Subcutaneous abdominal adipose tissue (tissue), 5 donors: ENCODE results near the gene LRRC4C.

Experiments
- H3K27ac ChIP-seq: one replicate; pipeline ENCODE4 v1.7.0; 2013; ENCODE audit warnings: low read depth, mild to moderate bottlenecking, inconsistent platforms, low read length, moderate library complexity
- H3K27me3 ChIP-seq, 5 donors: one replicate each; pipeline ENCODE4 v1.7.0; 2013; ENCODE audit warnings: low read length in 5 of 5, inconsistent platforms in 1 of 5; ENCODE audit not compliant: control insufficient read depth in 5 of 5, insufficient read depth in 4 of 5
- H3K36me3 ChIP-seq, 5 donors: one replicate each; pipeline ENCODE4 v1.7.0; 2013; ENCODE audit warnings: low read length in 5 of 5; ENCODE audit not compliant: control insufficient read depth in 5 of 5, insufficient read depth in 5 of 5
- H3K4me1 ChIP-seq, 5 donors: one replicate each; pipeline ENCODE4 v1.7.0; 2013; ENCODE audit warnings: low read length in 5 of 5, mild to moderate bottlenecking in 3 of 5, moderate library complexity in 1 of 5; ENCODE audit not compliant: control insufficient read depth in 5 of 5, insufficient read depth in 5 of 5
- H3K4me3 ChIP-seq, 5 donors: one replicate each; pipeline ENCODE4 v1.7.0; 2013; ENCODE audit warnings: low read length in 5 of 5, low read depth in 1 of 5
- H3K9ac ChIP-seq, 5 donors: one replicate each; pipeline ENCODE4 v1.7.0; 2013; ENCODE audit warnings: low read length in 5 of 5, mild to moderate bottlenecking in 4 of 5, moderate library complexity in 3 of 5
- H3K9me3 ChIP-seq, 5 donors: one replicate each; pipeline ENCODE4 v1.7.0; 2013; ENCODE audit warnings: low read length in 5 of 5; ENCODE audit not compliant: control insufficient read depth in 5 of 5
- donor health status: healthy.
- donor health status: healthy.
- donor health status: healthy.
- donor health status: healthy.
- donor health status: healthy.

LRRC4C gene

DNA sequence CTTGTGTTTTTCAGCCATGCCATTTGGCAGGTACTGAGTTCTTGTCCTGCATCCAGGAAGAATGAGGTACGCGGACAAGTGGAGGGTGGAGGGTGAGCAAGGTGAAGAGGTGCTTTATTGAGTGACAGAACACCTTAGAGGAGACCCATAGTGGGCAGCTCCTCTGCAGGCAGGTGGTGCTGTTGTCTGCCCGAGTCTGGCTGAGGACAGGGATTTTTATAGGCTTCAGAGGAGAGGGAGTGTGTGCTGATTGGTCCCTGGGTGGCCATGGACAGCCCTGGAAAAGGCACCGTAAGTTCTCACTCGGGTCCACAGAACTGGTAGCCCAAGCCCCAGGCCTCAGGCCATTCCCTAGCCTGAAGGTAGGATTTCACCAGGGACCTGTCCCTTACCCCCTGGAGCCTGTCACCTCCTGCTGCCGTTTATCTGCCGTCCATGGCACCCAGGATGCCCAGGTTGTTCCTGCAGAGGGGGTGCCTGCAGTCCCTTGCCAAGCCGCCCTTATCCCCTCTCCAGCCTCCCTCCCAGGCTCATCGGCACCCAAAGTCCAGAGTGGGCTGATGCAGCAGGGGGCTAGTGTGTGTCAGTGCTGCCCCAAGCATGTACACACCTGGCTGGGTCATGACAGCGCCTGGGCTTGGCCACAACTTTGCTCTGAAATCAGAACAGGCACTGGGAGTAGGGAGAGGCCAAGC lies 213.6 kb downstream of the LRRC4C start:
- Histone ChIP-seq H3K9me3 (no peaks in the 10 kb centered on the region), H3K4me1 (peaks cover 0 to 11% (median 9%) of the 10 kb centered on the region in 5 donors), H3K9ac (no peak overlapping the region), H3K36me3 (no peaks in the 10 kb centered on the region), H3K4me3 (no peak overlapping the region), H3K27me3 (no peaks in the 10 kb centered on the region), H3K27ac (no peak overlapping the region)

DNA sequence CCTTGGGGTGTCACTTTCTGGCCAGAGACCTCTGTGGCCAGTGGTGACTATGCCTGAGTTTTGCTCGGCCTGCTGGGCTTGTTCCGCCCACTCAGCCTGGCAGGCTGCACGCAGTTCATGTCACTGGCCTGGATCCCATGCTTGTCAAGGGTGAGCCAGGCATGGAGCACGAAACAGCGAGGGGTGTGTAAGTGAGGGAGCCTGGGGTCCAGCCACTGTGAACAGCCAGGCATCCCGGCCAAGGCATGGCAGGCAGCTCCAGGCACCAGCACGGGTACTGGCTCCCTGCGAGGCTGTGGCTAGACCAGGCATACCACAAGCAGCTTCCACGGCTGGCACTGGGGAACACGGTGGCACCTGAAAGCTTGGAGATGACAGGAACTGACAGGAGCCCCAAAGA lies 214.3 kb downstream of the LRRC4C start:
- Histone ChIP-seq H3K4me3 (peak overlapping the region in 1 of 5 donors; percentile 30), H3K36me3 (no peaks in the 10 kb centered on the region), H3K4me1 (peaks cover 0 to 11% (median 9%) of the 10 kb centered on the region in 5 donors), H3K9ac (no peak overlapping the region), H3K27ac (no peak overlapping the region), H3K9me3 (no peaks in the 10 kb centered on the region), H3K27me3 (no peaks in the 10 kb centered on the region)

DNA sequence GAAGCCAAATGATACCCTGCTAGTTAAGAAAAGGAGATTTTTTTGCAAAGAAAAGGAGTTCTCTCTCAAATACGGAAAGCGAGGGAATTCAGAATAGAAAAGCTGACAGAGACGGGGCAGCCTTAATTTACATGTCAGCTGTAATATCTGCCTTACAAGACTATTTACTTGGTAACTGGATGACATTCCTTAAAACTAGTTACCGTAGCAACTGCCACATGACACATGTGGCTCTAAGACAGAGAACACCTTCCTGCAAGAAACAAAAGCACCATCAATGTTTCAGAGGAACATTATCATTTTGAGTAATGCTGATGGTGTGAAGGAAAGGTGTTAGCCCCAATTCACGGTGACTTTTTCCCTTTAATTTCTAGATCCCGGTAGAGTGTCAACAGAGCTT lies 222.1 kb downstream of the LRRC4C start:
- Histone ChIP-seq H3K4me3 (no peak overlapping the region), H3K9me3 (no peaks in the 10 kb centered on the region), H3K36me3 (no peaks in the 10 kb centered on the region), H3K9ac (no peak overlapping the region), H3K4me1 (no peaks in the 10 kb centered on the region), H3K27ac (no peak overlapping the region), H3K27me3 (no peaks in the 10 kb centered on the region)

GRCh38 chr11:41235668-41236067 lies 223.8 kb downstream of the LRRC4C start:
- Histone ChIP-seq H3K9me3 (no peaks in the 10 kb centered on the region), H3K36me3 (no peaks in the 10 kb centered on the region), H3K27me3 (no peaks in the 10 kb centered on the region), H3K4me1 (no peaks in the 10 kb centered on the region), H3K9ac (no peak overlapping the region), H3K4me3 (no peak overlapping the region), H3K27ac (no peak overlapping the region)

GRCh38 chr11:41225856-41226633 lies 233.4 kb downstream of the LRRC4C start:
- H3K27ac ChIP-seq, result no peak overlapping the region

DNA sequence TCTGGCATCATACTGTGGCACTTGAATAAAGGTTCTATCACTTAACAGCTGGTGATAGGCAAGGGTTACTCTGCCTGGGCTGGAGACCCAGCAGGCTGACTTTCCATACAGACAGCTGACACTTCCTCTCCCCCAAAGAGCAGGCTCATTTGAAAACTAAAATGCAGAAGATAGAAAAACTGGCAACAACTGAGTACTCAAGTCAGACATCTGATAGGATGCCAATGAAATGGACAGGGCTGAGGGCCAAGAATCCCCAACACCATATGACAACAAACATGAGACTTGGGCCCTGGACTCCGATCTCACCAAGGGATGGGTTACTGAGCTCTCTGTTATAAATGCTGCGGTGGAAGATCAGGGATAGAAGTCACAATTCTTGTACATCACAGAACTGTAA lies 237.2 kb downstream of the LRRC4C start:
- Histone ChIP-seq H3K9ac (no peak overlapping the region), H3K36me3 (no peaks in the 10 kb centered on the region), H3K27ac (no peak overlapping the region), H3K9me3 (no peaks in the 10 kb centered on the region), H3K4me1 (no peaks in the 10 kb centered on the region), H3K27me3 (no peaks in the 10 kb centered on the region), H3K4me3 (no peak overlapping the region)

More at GRCh38 chr11:41225856-41226633, 233.4 kb downstream of the LRRC4C start:
- Histone ChIP-seq H3K9ac (no peak overlapping the region), H3K36me3 (no peaks in the 10 kb centered on the region), H3K27me3 (no peaks in the 10 kb centered on the region), H3K4me1 (no peaks in the 10 kb centered on the region), H3K9me3 (no peaks in the 10 kb centered on the region), H3K4me3 (no peak overlapping the region)

DNA sequence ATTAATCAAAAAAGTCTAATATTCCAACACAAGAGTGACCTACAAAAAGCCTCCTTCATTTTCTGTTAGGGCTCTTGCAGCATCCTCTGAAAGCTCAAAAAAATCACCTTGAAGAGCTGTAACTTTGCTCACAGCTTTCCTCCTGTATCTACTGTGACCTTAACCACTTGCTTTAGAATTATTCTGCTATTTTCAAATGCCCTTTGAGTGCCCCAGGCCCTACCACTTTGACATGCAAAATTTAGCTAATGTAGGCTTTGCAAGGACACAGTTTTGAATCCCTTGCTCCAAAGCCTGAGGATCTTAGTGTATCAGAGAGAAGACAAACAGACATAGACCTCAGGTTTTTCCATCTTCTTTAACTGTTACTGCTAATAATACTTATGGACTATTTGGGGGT lies 253.1 kb downstream of the LRRC4C start:
- no peak overlapping the region for H3K4me3 ChIP-seq
- no peaks in the 10 kb centered on the region for H3K9me3 ChIP-seq
- H3K9ac ChIP-seq, result no peak overlapping the region
- no peak overlapping the region for H3K27ac ChIP-seq
- no peaks in the 10 kb centered on the region for H3K36me3 ChIP-seq
- no peaks in the 10 kb centered on the region for H3K27me3 ChIP-seq
- no peaks in the 10 kb centered on the region for H3K4me1 ChIP-seq

GRCh38 chr11:41201156-41201555 lies 258.3 kb downstream of the LRRC4C start:
- Histone ChIP-seq H3K27ac (no peak overlapping the region), H3K36me3 (no peaks in the 10 kb centered on the region), H3K4me1 (no peaks in the 10 kb centered on the region), H3K9me3 (peaks cover 0 to 6% (median 2%) of the 10 kb centered on the region in 5 donors), H3K9ac (no peak overlapping the region), H3K4me3 (no peak overlapping the region), H3K27me3 (no peaks in the 10 kb centered on the region)

GRCh38 chr11:41190437-41191082 lies 268.9 kb downstream of the LRRC4C start:
- no peak overlapping the region for H3K4me3 ChIP-seq
- no peak overlapping the region for H3K27ac ChIP-seq
- H3K4me1 ChIP-seq, result no peaks in the 10 kb centered on the region
- H3K27me3 ChIP-seq, result no peaks in the 10 kb centered on the region
- peaks cover 0 to 3% (median 0%) of the 10 kb centered on the region in 5 donors for H3K9me3 ChIP-seq
- no peaks in the 10 kb centered on the region for H3K36me3 ChIP-seq
- no peak overlapping the region for H3K9ac ChIP-seq
